Dendritic cell treated with granulocyte-macrophage colony-stimulating factor and Interleukin-4, amounts not matched to agents 40 ng/mL and 50 ng/mL, for 4 days (primary cell): ENCODE results near the gene C2orf68.
"Not testable (repeated sequence)": the region's sequence is repeated elsewhere in the genome, so short reads cannot be mapped to it uniquely, and the experiment has no call there.

Source experiments
- H3K27ac Mint-ChIP-seq: one replicate; pipeline ENCODE4 v1.8.0; 2022; ENCODE audit warnings: mild to moderate bottlenecking, mixed read lengths
- H3K27me3 Mint-ChIP-seq: one replicate; pipeline ENCODE4 v1.8.0; 2022; ENCODE audit warnings: mild to moderate bottlenecking, mixed read lengths
- H3K36me3 Mint-ChIP-seq: one replicate; pipeline ENCODE4 v1.8.0; 2022; ENCODE audit warnings: low read depth, mixed read lengths
- H3K4me1 Mint-ChIP-seq: one replicate; pipeline ENCODE4 v1.8.0; 2022; ENCODE audit warnings: low read depth, mixed read lengths
- H3K4me3 Mint-ChIP-seq: one replicate; pipeline ENCODE4 v1.8.0; 2022; ENCODE audit warnings: mild to moderate bottlenecking, moderate library complexity, mixed read lengths
- H3K9me3 Mint-ChIP-seq: one replicate; pipeline ENCODE4 v1.8.0; 2022; ENCODE audit warnings: mixed read lengths
- intact Hi-C: fragments of 100-400 bp; cut with micrococcal nuclease; formaldehyde crosslinking; loops from one replicate; pipeline ENCODE4 v1.15.0; 2022

Gene C2orf68

GRCh38 chr2:85577386-85578242 lies 34.3 kb downstream of the C2orf68 start, which contains the start of gene VAMP8:
TSS of gene VAMP8 (plus strand) at chr2:85577586. CDS start at chr2:85577647, 61 bp downstream.
- intact Hi-C loops = loop anchor here (2.0 kb wide), 2 partner anchors 17 kb away; partner anchors contain the start of genes GGCX and RNF181
- Mint-ChIP-seq H3K9me3 (no peaks in the 10 kb centered on the region), H3K4me3 (peak within 1 kb of the TSS; percentile 97), H3K4me1 (peaks cover 52% of the 10 kb centered on the region), H3K27ac (peak within 1 kb of the TSS; percentile 99), H3K36me3 (peaks cover 55% of the 10 kb centered on the region), H3K27me3 (no peaks in the 10 kb centered on the region)

DNA sequence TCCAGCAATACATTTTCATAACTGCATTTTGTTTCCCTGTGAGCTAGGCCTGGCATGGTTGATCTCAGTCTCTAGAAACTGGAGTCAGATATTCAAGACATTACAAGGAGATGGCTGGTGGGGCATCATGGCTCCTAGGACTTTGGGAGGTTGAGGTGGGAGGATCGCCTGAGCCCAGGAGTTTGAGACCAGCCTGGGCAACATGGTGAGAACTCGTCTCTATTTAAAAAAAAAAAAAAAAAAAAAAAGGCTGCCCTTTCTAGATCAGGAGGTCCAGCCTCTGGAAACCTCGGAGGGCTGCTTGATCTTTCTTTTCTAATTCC lies 34.8 kb downstream of the C2orf68 start:
- peaks cover 46% of the 10 kb centered on the region for H3K4me1 Mint-ChIP-seq
- peak overlapping the region; percentile 97 for H3K4me3 Mint-ChIP-seq
- no peaks in the 10 kb centered on the region for H3K27me3 Mint-ChIP-seq
- peaks cover 49% of the 10 kb centered on the region for H3K36me3 Mint-ChIP-seq
- intact Hi-C loops = no loop called here
- peak overlapping the region; percentile 99 for H3K27ac Mint-ChIP-seq
- no peaks in the 10 kb centered on the region for H3K9me3 Mint-ChIP-seq

- Mint-ChIP-seq H3K4me1 (peaks cover 35% of the 10 kb centered on the region), H3K9me3 (no peaks in the 10 kb centered on the region), H3K4me3 (no peak overlapping the region), H3K27me3 (peaks cover 1% of the 10 kb centered on the region), H3K36me3 (peaks cover 36% of the 10 kb centered on the region), H3K27ac (no peak overlapping the region)
- intact Hi-C loops = no loop called here
Measured at GRCh38 chr2:85575739-85576138, 36.1 kb downstream of the C2orf68 start.

- Mint-ChIP-seq H3K4me1 (peaks cover 33% of the 10 kb centered on the region), H3K9me3 (no peaks in the 10 kb centered on the region), H3K27me3 (no peaks in the 10 kb centered on the region), H3K4me3 (no peak overlapping the region), H3K36me3 (peaks cover 6% of the 10 kb centered on the region), H3K27ac (no peak overlapping the region)
- intact Hi-C loops = no loop called here
Measured at GRCh38 chr2:85566265-85566664, 45.6 kb downstream of the C2orf68 start.

- peak overlapping the region; percentile 99 for H3K27ac Mint-ChIP-seq
- no peaks in the 10 kb centered on the region for H3K27me3 Mint-ChIP-seq
- no peak overlapping the region for H3K4me3 Mint-ChIP-seq
- no peaks in the 10 kb centered on the region for H3K9me3 Mint-ChIP-seq
- peaks cover 14% of the 10 kb centered on the region for H3K36me3 Mint-ChIP-seq
- H3K4me1 Mint-ChIP-seq = peaks cover 52% of the 10 kb centered on the region
- intact Hi-C loops = no loop called here
Measured at GRCh38 chr2:85564144-85564563, 47.7 kb downstream of the C2orf68 start.

DNA sequence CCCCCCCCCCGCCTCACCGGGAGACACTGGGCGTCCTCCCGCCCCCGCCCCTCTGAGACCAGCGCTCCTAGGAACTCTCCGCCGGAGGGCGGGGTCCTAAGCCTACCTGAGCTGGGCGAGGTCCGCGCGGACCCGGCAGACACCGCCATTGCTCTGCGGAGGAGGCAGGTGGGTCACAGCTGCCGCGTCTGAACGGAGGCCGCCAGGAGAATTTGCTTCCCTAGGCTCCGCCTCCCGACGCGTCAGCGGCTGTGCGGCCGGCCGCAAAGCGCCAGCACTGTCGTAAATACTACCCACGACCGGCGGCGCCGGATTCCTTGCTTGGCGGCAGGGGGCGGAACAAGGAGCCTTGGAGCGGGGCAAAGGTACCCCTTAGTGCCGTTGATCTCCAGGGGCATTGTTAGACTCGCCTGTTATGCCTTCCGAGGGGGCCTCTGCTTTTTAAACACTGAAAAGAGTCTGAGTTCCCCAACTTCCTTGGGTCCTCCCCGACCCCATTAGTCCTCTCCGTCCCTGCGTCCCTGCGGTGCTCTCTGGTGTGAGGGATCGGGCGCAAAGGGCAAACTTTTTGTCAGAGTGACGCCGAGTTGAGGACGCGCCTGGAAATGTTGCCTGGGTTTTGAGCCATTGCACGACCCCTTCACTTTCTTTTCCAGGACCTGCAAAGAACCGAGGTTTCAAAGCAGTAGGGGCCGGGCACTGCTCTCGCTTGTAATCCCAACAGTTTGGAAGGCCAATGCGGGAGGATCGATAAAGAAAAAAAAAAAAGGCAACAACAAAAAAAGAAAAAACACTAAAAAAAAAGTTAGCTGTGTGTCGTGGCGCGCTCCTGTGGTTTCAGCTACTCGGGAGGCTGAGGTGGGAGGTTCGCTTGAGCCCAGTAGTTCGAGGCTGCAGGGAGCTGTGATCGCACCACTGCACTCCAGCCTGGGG lies 50.3 kb downstream of the C2orf68 start, which contains the start of gene GGCX:
Gene GGCX (minus strand): TSS at position 214 of the 933 bp plus-strand sequence. CDS start 65 bp downstream, at position 149.
- intact Hi-C loops = loop anchor here (1.0 to 2.0 kb wide), 2 partner anchors 17 to 41 kb away; partner anchors contain the start of gene TMEM150A
- H3K27me3 Mint-ChIP-seq = no peaks in the 10 kb centered on the region
- H3K36me3 Mint-ChIP-seq = peaks cover 33% of the 10 kb centered on the region
- H3K4me1 Mint-ChIP-seq = peaks cover 61% of the 10 kb centered on the region
- peak within 1 kb of the TSS; percentile 97 for H3K4me3 Mint-ChIP-seq
- peak within 1 kb of the TSS; percentile 99 for H3K27ac Mint-ChIP-seq
- no peaks in the 10 kb centered on the region for H3K9me3 Mint-ChIP-seq

DNA sequence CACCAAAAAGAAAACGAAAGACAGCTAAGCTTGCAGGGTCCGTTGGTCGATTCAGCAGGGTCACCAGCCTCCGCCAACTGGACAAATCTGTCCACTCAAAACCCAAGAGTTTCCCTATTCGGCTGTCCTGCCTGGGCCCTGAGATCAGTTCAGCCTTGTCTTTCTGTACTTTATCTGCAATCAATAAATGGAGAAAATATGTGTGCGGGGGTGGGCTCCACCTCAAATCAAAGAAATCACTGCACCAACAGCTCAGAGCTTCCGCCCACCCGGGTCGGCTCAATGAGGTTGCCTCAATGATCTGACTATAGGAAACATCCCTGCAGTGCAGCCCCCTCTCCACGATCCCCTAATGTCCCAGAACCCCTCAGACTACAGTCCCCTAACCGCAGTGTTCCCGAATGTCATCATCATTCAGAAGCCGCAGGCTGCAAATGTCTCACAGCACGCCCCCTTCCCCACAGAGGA lies 51.0 kb downstream of the C2orf68 start:
- Mint-ChIP-seq H3K4me1 (peaks cover 55% of the 10 kb centered on the region), H3K27ac (peak overlapping the region; percentile 99), H3K27me3 (no peaks in the 10 kb centered on the region), H3K4me3 (peak overlapping the region; percentile 97), H3K9me3 (no peaks in the 10 kb centered on the region), H3K36me3 (peaks cover 40% of the 10 kb centered on the region)
- intact Hi-C loops = loop anchor here (1.0 to 2.0 kb wide), 2 partner anchors 18 to 41 kb away; partner anchors contain the start of gene TMEM150A

DNA sequence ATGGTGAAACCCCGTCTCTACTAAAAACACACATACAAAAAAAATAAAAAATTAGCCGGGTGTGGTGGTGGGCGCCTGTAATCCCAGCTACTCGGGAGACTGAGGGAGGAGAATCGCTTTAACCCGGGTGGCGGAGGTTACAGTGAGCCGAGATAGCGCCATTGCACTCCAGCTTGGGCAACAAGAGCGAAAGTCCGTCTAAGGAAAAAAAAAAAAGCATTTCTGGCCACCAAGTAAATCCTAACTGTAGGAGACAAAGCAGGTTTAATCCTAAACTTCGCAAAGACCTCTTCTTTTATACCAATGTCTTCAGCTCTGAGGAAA lies 51.5 kb downstream of the C2orf68 start:
- intact Hi-C loops = loop anchor here (2.0 kb wide), 1 partner anchor 18 kb away; no protein-coding TSS in a partner anchor
- peak overlapping the region; percentile 99 for H3K27ac Mint-ChIP-seq
- H3K9me3 Mint-ChIP-seq, H3K27me3 Mint-ChIP-seq: not testable (repeated sequence)
- peaks cover 45% of the 10 kb centered on the region for H3K36me3 Mint-ChIP-seq
- H3K4me3 Mint-ChIP-seq = peak overlapping the region; percentile 97
- H3K4me1 Mint-ChIP-seq = peaks cover 50% of the 10 kb centered on the region

- Mint-ChIP-seq H3K4me1 (peaks cover 40% of the 10 kb centered on the region), H3K4me3 (no peak overlapping the region), H3K36me3 (peaks cover 67% of the 10 kb centered on the region), H3K9me3 (no peaks in the 10 kb centered on the region), H3K27me3 (no peaks in the 10 kb centered on the region), H3K27ac (no peak overlapping the region)
- intact Hi-C loops = no loop called here
Measured at GRCh38 chr2:85558160-85558559, 53.7 kb downstream of the C2orf68 start.

- no peaks in the 10 kb centered on the region for H3K9me3 Mint-ChIP-seq
- intact Hi-C loops = no loop called here
- H3K4me1 Mint-ChIP-seq = peaks cover 38% of the 10 kb centered on the region
- H3K27me3 Mint-ChIP-seq = no peaks in the 10 kb centered on the region
- H3K27ac Mint-ChIP-seq = no peak overlapping the region
- H3K4me3 Mint-ChIP-seq = no peak overlapping the region
- peaks cover 77% of the 10 kb centered on the region for H3K36me3 Mint-ChIP-seq
Measured at GRCh38 chr2:85557130-85557529, 54.7 kb downstream of the C2orf68 start.
